SU-DHL-6 (cell line): Measurements from ENCODE around the gene HS6ST1.

Experiments
- H2AFZ ChIP-seq: fragments of 200-600 bp; sonication (generic); 2 replicates; pipeline ENCODE4 v1.6.1; 2014; ENCODE audit warnings: low read depth, mild to moderate bottlenecking, moderate library complexity, mixed read lengths, antibody characterized with exemption, low read length; ENCODE audit not compliant: severe bottlenecking
- H3F3A ChIP-seq: fragments of 200-600 bp; shearing (Covaris generic); 2 replicates; pipeline ENCODE4 v1.6.0; 2016; ENCODE audit warnings: antibody characterized with exemption, mild to moderate bottlenecking; ENCODE audit not compliant: insufficient read depth
- H3K27ac ChIP-seq: fragments of 200-600 bp; sonication (generic); 2 replicates; pipeline ENCODE4 v1.5.1; 2016; ENCODE audit warnings: low read depth, mild to moderate bottlenecking, low read length, moderate library complexity, mixed read lengths
- H3K27me3 ChIP-seq: fragments of 200-600 bp; sonication (generic), shearing (Covaris generic); 2 replicates; pipeline ENCODE4 v1.6.0; 2014; ENCODE audit warnings: mild to moderate bottlenecking, low read length
- H3K36me3 ChIP-seq: fragments of 200-600 bp; sonication (generic); 2 replicates; pipeline ENCODE4 v1.6.1; 2014; ENCODE audit warnings: mild to moderate bottlenecking, low read length, mixed read lengths
- H3K4me2 ChIP-seq: fragments of 300-600, 200-600 bp; shearing (Covaris generic), sonication (generic); 2 replicates; pipeline ENCODE4 v1.6.0; 2014; ENCODE audit warnings: low read length, low read depth, mild to moderate bottlenecking; ENCODE audit not compliant: poor library complexity, severe bottlenecking
- H3K4me3 ChIP-seq: fragments of 200-600 bp; sonication (generic); 2 replicates; pipeline ENCODE4 v1.5.1; 2014; ENCODE audit warnings: antibody characterized with exemption, low read length, mild to moderate bottlenecking, mixed read lengths; ENCODE audit not compliant: insufficient read depth, poor library complexity, severe bottlenecking
- H3K79me2 ChIP-seq: fragments of 200-600 bp; sonication (generic); 2 replicates; pipeline ENCODE4 v1.6.1; 2014; ENCODE audit warnings: mild to moderate bottlenecking, low read length, moderate library complexity; ENCODE audit not compliant: insufficient read depth
- H3K9ac ChIP-seq: fragments of 200-600 bp; sonication (generic); 2 replicates; pipeline ENCODE4 v1.7.0; 2014; ENCODE audit warnings: mild to moderate bottlenecking, low read length
- H3K9me2 ChIP-seq: fragments of 200-600 bp; sonication (generic); replicated peaks from 2 replicates; pipeline ENCODE4 v1.6.1; 2014; ENCODE audit warnings: low read length; ENCODE audit not compliant: insufficient read depth
- H3K9me3 ChIP-seq: fragments of 200-600 bp; sonication (generic); 2 replicates; pipeline ENCODE4 v1.6.1; 2014; ENCODE audit warnings: low read length, mixed read lengths; ENCODE audit not compliant: insufficient read depth
- H4K20me1 ChIP-seq: fragments of 200-600 bp; sonication (generic); 2 replicates; pipeline ENCODE4 v1.6.1; 2014; ENCODE audit warnings: low read depth, mild to moderate bottlenecking, antibody characterized with exemption, low read length, moderate library complexity, mixed read lengths
- CTCF ChIP-seq: fragments of 200-600 bp; sonication (generic); IDR thresholded peaks from one replicate; pipeline ENCODE4 v1.5.1; 2017; ENCODE audit warnings: antibody characterized with exemption, mild to moderate bottlenecking, low read length, moderate library complexity; ENCODE audit not compliant: insufficient read depth, poor library complexity, severe bottlenecking
- EZH2phosphoT487 ChIP-seq: fragments of 200-600 bp; sonication (generic), shearing (Covaris generic); conservative IDR thresholded peaks from 2 replicates; pipeline ENCODE4 v1.6.1; 2018; ENCODE audit warnings: mild to moderate bottlenecking, antibody characterized with exemption, low read length, moderate library complexity, mixed read lengths

HS6ST1 gene

GRCh38 chr2:128291161-128291843 lies 27.4 kb downstream of the HS6ST1 start:
- Histone ChIP-seq H2AFZ (no peak overlapping the region), H3K27me3 (no peaks in the 10 kb centered on the region), H3K9me3 (no peaks in the 10 kb centered on the region), H3K36me3 (no peaks in the 10 kb centered on the region), H3K4me2 (no peak overlapping the region), H3K27ac (no peak overlapping the region), H3K79me2 (peaks cover 14% of the 10 kb centered on the region; the same call in 1 of the 2 replicates), H3K9ac (no peak overlapping the region), H3K9me2 (no peaks in the 10 kb centered on the region), H4K20me1 (no peaks in the 10 kb centered on the region; the same call in 1 of the 2 replicates), H3K4me3 (no peak overlapping the region), H3F3A (no peaks in the 10 kb centered on the region)
- no peak for TF ChIP-seq EZH2phosphoT487
- no peak for TF ChIP-seq CTCF

GRCh38 chr2:128290356-128290755 lies 28.3 kb downstream of the HS6ST1 start:
- Histone ChIP-seq H3K27ac (no peak overlapping the region), H3K36me3 (no peaks in the 10 kb centered on the region), H3F3A (no peaks in the 10 kb centered on the region), H3K9me2 (no peaks in the 10 kb centered on the region), H2AFZ (no peak overlapping the region), H3K27me3 (no peaks in the 10 kb centered on the region), H3K4me3 (no peak overlapping the region), H4K20me1 (no peaks in the 10 kb centered on the region; the same call in 1 of the 2 replicates), H3K79me2 (peaks cover 7% of the 10 kb centered on the region; the same call in 1 of the 2 replicates), H3K4me2 (no peak overlapping the region), H3K9ac (no peak overlapping the region), H3K9me3 (no peaks in the 10 kb centered on the region)
- TF ChIP-seq CTCF: no peak
- TF ChIP-seq EZH2phosphoT487: no peak

- Histone ChIP-seq H3K9ac (no peak overlapping the region), H3F3A (no peaks in the 10 kb centered on the region), H3K9me3 (no peaks in the 10 kb centered on the region), H4K20me1 (no peaks in the 10 kb centered on the region; the same call in 1 of the 2 replicates), H2AFZ (no peak overlapping the region), H3K27me3 (no peaks in the 10 kb centered on the region), H3K9me2 (no peaks in the 10 kb centered on the region), H3K27ac (no peak overlapping the region), H3K4me2 (no peak overlapping the region), H3K36me3 (no peaks in the 10 kb centered on the region), H3K79me2 (peaks cover 7% of the 10 kb centered on the region; the same call in 1 of the 2 replicates), H3K4me3 (no peak overlapping the region)
- TF ChIP-seq CTCF (no peak), EZH2phosphoT487 (no peak)
Measured at GRCh38 chr2:128289439-128289838, 29.2 kb downstream of the HS6ST1 start.
